ENCODE measurements around the gene PIK3R1. TPM values are rescaled to one million over a fixed set of nuclear protein-coding genes. Genes with fewer than 3 reads are reported as not detected.

The PIK3R1 gene
- total RNA-seq, 1 experiment from 2014 or later = 11.3 TPM

DNA sequence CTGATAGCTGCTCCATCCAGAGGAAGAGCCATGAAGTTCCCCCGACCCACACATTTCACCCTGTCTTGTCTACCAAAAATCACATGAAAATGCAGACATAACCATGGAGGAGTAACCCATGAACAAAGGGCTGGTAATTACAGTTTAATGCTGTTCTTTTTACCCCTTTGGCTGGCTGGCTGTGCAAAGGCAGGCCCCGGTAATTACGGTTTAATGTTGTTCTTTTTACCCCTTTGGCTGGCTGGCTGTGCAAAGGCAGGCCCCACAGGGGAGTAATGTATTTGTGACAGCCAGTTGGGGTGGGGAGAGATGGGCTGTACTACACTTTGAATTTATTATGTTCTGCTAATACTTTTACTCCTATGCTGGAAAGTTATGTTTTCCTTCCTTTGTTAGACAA lies 41.7 kb downstream of the PIK3R1 start:
- Histone ChIP-seq H2AFZ (ENCODE audit: low read length) (no peak overlapping the region), H4K91ac (ENCODE audit: insufficient read length, low read depth, low read length) (no peak overlapping the region), H2BK20ac (ENCODE audit: low read depth, low read length, poor library complexity, severe bottlenecking) (no peak overlapping the region), H2AK5ac (ENCODE audit: insufficient read length, low read length) (no peak overlapping the region), H3K14ac (ENCODE audit: insufficient read depth, low read length) (no peak overlapping the region), H2BK12ac (ENCODE audit: insufficient read length, low read depth, low read length) (no peak overlapping the region), H3K79me2 (ENCODE audit: insufficient read depth, low read length) (no peaks in the 10 kb centered on the region), H3T11ph (ENCODE audit: low read length) (no peak overlapping the region), H3K9ac (ENCODE audit: extremely low read depth, insufficient read length, low read length) (no peak overlapping the region), H3K4ac (ENCODE audit: low read depth, low read length) (no peak overlapping the region), H3K4me1 (ENCODE audit: insufficient read depth, low read length) (no peaks in the 10 kb centered on the region; the same call in 1 of the 2 replicates), H2BK15ac (ENCODE audit: low read depth, low read length) (no peak overlapping the region), H3K23ac (ENCODE audit: insufficient read length, low read depth, low read length) (no peak overlapping the region), H3K4me2 (ENCODE audit: insufficient read depth, insufficient read length, low read length) (no peak overlapping the region), H2BK120ac (ENCODE audit: low read depth, low read length, poor library complexity, severe bottlenecking) (no peak overlapping the region), H3K27me3 (ENCODE audit: insufficient read depth, low read length) (no peaks in the 10 kb centered on the region), H4K5ac (ENCODE audit: insufficient read length, low read depth, low read length) (no peak overlapping the region), H3K18ac (ENCODE audit: insufficient read length, low read depth, low read length) (no peak overlapping the region), H2BK5ac (ENCODE audit: insufficient read length, low read length) (no peak overlapping the region), H3K56ac (ENCODE audit: insufficient read length, low read depth, low read length) (no peak overlapping the region), H3K27ac (ENCODE audit: insufficient read length, low read depth, low read length) (no peak overlapping the region), H3K23me2 (ENCODE audit: insufficient read length, low read depth, low read length, poor library complexity, severe bottlenecking) (no peaks in the 10 kb centered on the region), H4K8ac (replicated peaks; ENCODE audit: insufficient read length, low read depth, low read length) (no peak overlapping the region), H4K20me1 (ENCODE audit: control insufficient read depth, insufficient read depth, insufficient read length) (no peaks in the 10 kb centered on the region), H3K79me1 (ENCODE audit: insufficient read depth, low read depth, low read length, poor library complexity, severe bottlenecking) (no peaks in the 10 kb centered on the region), H3K9me3 (ENCODE audit: control insufficient read depth, low read depth, low read length) (no peaks in the 10 kb centered on the region)
- Mint-ChIP-seq H3K9me3 (peaks cover 0 to 5% of the 10 kb centered on the region in 2 experiments; a peak in 1 of 5 replicates), H3K27me3 (ENCODE audit: low read depth) (no peaks in the 10 kb centered on the region), H3K4me1 (peaks cover 3% of the 10 kb centered on the region in 2 experiments), H3K36me3 (ENCODE audit: insufficient read depth in 1 of 3, low read depth in 3 of 3) (peaks cover 0 to 4% (median 0%) of the 10 kb centered on the region in 3 experiments; a peak in 1 of 7 replicates), H3K4me3 (no peak overlapping the region), H3K27ac (no peak overlapping the region)
- no CpG with 5 or more reads among the region's 3 CpGs for WGBS (ENCODE audit: extremely low coverage, insufficient read length, low lambda C conversion rate)
- no peak for TF ChIP-seq CTCF (conservative IDR thresholded peaks at IDR 0.05)
- DNase-seq = no peak

All from H9 (cell line).